HG03159 (cell line): ENCODE results near the gene CFAP65.
A peak's percentile ranks its signal among the peaks of the same experiment; 100 is the strongest.

Experiments used
- ATAC-seq: cut with Tn5 transposase; IDR thresholded peaks from one replicate; pipeline ENCODE4 v1.9.1; 2021; ENCODE audit warnings: mild to moderate bottlenecking, moderate library complexity; ENCODE audit not compliant: unreplicated experiment

CFAP65 gene

DNA sequence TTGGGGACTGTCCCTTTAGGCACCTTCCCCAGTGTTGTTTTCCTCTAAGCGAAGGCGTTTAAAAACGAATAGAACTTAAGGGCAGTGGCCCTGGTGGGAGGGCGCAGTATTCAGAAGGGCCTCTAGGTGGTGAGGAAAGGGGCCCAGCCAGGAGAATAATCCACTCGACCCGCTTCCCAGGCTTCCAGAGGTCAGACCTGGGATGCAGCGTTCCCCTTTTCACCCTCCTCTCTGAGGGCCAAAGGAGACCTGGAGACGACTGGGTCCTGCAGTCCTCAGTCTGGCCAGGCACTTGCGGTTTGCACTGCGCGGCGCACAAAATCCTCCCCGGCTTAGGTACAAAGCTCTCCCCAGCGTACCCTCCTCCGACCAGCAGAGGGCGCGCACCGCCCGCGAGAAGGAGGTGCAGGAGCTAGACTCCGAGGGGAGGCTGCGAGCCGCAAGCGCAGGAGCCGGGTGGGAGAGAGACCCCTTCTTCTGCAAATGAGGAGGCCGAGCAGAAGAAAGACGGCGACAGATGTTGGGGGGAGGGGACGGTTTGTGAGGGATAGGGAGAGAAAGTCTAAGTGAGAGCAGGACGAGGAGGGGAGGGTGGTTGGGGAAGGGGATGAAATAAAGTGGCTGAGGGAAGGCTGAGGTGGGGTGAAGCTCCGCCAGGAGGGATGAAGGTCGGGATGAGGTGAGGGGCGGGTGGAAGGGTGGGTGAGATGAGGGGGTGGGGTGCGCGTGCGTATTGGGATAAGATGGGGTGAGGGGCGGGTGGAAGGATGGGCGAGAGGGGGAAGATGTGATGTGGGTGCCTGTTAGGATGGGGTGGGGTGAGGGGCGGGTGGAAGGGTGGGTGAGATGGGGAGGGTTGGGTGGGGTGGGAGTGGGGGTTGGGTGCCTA is 61.2 kb downstream of the CFAP65 start:
- ATAC-seq, result peak; percentile 89

DNA sequence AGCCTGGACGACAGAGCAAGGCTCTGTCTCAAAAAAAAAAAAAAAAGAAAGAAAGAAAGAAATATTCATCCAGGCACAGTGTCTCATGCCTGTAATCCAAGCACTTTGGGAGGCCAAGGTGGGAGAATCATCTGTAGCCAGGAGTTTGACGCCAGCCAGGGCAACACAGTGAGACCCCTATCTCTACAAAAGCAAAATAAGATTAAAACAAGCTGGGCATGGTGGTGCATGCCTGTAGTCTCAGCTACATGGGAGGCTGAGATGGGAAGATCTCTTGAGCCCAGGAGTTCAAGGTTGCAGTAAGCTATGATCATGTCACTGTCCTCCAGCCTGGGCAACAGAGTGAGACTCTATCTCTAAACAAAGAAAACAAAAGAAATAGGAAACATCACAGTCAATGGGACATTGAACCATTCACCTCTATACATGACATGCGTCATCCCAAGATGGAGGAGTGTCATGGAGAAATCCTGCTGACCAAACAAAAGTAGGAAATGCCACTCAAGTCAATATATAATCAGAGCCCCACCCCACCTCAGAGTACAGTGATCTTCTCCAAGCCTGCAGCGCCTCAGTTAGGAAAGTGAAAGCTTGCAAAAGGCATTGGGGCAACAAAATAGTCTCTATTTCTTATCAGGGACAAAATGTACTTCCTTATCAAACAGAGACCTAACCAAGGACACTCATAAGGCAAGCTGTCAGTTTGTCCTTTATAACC is 66.1 kb downstream of the CFAP65 start:
- ATAC-seq, result no peak

DNA sequence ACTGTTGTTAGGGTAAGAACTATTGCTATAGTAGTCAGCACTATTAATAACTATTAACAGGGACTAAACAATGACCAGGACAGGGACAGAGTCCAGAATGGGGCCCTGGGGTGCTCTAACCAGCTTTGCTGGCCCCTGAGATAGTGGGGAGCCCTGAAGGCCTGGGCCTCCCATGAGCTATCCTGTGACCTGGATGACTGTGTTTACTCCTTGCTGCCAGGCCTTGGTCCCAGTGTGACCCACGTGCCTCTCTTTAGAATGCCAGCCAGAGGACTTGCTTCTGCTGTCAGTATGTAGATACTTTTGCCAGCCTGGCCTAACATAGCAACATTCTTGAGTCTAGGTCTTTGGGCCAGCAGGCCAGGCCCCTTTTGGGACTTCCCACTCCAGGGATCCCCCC is 70.4 kb downstream of the CFAP65 start:
- no peak for ATAC-seq

DNA sequence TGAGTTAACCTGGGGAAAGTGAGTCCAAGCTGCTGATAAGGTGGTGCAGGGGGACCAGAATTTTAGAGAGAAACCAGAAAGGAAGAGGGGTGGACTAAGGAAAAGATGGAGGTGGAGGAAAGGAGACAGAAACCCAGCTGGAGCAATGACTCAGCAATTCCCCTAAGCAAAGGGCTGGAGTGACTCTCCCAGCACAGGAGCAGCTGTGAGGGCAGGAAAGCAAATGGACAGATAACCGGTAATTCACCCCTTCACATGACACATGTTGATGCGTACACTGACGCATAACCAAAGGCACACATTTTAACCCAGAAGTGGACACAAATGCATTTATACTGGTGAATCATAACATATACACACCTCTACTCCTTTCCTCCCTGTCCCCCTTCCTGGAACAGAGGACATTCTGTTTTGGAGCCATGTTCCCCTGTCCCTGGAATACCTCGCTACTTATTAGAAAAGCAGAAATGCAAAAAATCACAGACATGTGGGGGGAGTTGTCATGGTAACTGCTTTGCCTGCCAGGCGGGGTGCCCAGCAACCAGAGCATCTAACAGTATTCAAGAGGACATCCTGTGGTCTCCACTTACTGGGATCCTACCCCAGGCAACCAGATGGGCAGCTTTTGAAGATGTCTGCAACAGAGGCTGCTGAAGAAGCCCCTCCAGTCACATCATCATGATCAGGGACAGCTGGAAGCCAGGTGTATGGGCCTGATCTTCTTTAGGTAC is 77.1 kb downstream of the CFAP65 start:
- no peak for ATAC-seq

DNA sequence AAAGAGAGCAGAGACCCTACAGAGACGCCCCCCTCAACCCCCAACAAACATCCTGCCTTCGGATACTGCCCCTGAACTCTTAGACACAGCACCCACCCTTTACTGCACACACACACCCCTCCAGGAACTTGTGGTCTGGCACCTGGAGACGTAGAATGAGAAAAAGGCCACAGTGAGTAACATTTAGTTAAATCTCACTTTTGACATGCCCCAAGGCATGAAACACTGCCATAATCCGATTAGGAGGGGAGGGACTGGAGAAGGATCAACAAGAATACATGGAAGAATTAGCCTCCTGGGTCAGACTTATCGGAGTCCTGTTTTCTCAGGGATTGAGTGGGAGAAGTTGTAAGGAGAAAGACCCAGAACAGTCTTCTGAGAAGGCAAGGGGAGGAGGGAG is 77.7 kb downstream of the CFAP65 start:
- no peak for ATAC-seq

DNA sequence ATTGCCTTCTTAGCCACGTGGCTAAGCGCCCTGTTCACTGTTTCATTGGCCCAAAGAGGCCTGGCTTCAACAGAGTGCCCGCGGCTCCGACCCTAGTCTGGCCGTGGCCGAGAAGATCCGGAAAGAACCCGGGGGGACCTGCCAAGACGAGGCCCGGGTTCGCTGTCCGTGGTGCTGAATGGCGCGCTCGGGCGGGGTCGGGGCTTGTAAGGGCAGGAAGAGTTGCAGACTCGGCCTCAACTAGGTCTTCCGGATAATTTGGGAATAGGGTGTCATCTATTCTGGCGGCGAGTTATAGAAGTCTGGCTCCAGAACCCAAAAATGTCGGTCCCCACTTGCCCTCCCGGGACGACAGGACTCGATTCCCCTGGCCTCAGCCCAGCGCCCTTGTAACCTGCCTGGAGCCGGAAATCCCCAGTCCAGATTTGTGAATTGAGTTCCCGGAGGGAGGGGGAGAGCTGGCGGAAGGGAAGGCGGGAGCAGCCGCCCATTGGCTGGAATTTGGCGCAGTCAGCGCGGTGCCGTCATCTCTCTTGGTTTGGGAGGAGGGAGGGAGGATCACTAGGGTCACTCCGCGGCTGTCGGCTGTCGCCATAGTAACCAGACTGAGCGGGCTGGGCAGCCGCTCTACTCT is 78.3 kb downstream of the CFAP65 start:
- ATAC-seq, result no peak

DNA sequence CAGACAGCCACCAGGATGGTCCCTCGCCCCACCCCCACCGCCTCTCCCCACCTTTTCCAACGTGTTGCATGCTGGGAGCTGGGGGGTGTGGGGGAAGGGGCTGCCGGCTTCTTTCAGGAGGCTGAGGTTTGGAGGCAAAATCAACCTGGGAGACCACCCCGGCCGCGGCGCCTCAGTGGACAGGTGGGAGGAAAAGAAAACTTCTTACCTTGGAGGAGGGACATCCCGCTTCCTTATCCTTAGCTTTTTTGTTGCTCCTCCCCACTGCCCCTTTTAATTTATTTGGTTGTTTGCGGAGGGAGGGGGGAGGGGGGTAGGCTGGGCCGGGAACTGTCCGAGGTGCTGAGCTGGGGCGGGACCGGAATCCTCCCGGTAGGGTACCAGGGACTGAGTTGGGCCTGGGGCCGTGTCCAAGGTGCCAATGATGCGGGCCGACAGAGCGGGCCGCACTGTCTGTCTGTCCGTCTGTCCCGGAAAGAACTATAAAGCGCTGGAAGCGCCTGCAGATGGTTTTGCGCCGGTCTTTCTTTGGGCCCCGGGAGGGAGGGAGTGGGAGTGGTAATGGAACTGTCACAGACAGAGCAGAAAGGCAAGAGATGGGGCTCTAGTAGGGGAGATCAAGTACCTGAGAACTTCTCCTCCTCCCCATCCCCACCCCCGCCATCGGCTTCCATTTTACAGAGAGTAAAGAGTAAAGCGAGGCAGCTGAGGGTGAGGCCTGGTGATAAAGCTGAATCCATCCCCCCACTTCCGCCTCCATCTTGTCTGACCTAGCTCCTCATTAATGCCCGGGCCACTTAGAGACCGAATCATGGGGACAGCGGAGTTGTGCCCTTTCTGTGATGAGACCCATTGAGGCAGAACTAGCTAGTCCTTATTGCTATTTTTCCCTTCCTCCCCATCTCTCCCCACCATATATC is 79.4 kb downstream of the CFAP65 start:
- no peak for ATAC-seq

DNA sequence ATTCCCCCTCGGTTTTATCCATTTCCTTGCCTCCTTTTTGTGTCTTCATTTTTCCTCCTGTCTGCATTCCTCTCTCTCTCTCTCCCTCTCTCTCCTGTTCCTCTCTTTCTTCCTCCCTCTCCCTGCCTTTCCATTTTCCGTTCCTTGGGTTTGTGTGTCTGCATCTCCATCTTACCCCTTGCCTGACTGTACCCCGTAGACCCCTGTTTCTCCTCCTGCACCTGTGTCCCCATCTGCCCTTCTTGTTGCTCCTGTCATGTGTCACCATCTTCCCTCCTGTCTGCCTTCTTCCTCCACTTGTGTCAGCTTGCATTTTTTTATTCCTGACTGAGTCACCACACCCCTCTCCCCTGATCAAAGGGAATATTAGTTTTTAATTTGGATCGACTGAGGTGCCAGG is 80.1 kb downstream of the CFAP65 start:
- ATAC-seq, result no peak

DNA sequence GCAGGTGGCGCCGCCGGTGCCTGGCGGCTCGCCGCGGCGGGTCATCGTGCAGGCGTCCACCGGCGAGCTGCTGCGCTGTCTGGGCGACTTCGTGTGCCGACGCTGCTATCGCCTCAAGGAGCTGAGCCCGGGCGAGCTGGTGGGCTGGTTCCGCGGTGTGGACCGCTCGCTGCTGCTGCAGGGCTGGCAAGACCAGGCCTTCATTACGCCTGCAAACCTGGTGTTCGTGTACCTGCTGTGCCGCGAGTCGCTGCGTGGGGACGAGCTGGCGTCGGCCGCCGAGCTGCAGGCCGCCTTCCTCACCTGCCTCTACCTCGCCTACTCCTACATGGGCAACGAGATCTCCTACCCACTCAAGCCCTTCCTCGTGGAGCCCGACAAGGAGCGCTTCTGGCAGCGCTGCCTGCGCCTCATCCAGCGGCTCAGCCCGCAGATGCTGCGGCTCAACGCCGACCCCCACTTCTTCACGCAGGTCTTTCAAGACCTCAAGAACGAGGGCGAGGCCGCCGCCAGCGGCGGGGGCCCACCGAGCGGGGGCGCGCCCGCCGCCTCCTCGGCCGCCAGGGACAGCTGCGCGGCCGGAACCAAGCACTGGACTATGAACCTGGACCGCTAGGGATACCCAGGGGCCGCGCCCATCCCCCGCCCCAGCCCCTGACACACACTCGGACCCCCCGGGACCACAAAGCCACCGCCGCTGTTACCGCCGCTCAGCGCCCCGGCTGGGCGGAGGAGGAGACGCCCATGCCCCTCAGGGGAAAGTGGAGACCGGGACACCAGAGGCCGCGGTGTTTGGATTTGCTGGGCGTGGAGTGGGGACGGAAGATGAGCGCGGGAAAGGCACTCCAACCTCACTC is 80.8 kb downstream of the CFAP65 start:
- no peak for ATAC-seq

DNA sequence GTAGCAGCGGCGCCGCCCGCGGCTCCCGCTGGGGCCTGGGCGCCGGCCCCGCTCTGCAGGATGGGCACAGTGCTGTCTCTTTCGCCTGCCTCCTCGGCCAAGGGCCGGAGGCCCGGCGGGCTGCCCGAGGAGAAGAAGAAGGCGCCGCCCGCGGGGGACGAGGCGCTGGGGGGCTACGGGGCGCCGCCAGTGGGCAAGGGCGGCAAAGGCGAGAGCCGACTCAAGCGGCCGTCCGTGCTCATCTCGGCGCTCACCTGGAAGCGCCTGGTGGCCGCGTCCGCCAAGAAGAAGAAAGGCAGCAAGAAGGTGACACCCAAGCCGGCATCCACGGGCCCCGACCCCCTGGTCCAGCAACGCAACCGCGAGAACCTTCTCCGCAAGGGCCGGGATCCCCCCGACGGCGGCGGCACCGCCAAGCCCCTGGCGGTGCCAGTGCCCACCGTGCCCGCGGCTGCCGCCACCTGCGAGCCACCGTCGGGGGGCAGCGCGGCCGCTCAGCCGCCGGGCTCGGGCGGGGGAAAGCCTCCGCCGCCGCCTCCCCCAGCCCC is 81.5 kb downstream of the CFAP65 start:
- ATAC-seq, result no peak

DNA sequence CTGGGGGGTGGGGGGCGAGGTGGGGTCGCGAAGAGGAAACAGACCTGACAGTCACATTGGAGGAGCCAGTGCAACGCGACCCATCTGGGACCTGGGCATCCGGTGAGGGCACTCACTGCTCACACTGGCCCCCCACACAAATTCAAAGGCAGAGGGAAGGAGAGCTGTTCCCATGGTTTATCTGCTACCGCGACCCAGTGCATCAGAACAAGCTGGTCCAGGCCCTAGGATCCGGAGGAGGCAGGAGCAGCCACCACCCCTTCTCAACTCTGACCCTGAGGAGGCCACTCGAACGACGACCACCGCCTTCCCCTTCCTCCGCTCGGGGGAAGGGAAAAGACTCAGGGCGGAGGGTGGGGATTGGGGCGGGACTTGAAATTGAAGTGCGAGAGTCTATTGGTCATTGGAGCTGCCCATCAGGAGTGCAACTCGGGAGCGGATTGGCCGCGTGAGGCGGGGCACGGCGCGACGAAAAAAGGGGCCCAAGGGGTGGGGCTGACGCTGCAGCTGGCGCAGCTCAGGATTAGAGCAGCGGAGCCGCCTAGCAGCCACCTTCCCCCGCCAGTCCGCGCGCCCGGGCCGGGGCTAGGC is 82.1 kb downstream of the CFAP65 start, which contains the start of gene CDK5R2:
Gene CDK5R2, plus strand, starts transcription at position 526 of the 591 bp plus-strand sequence. CDS start 155 bp downstream, outside the sequence.
- peak; percentile 90 for ATAC-seq

DNA sequence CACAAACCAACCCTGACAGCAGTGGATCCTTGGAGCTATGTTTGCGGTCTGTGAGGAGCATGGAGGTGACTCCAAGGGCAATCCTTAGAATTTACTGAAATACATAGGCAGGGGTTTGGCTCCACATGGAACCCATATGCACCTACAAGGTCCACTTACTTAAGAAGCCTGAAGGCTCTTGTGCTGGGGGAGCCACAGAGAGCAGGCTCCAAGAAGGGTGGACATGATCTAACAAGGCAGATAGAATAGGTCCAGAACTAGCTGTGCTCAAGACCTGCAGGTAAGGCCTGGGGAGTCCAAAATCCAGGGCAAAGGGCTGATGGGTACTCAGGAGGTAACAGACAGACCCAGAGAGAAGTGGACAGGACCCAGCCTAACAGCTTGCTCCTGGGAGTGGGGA is 83.0 kb downstream of the CFAP65 start:
- ATAC-seq, result no peak

DNA sequence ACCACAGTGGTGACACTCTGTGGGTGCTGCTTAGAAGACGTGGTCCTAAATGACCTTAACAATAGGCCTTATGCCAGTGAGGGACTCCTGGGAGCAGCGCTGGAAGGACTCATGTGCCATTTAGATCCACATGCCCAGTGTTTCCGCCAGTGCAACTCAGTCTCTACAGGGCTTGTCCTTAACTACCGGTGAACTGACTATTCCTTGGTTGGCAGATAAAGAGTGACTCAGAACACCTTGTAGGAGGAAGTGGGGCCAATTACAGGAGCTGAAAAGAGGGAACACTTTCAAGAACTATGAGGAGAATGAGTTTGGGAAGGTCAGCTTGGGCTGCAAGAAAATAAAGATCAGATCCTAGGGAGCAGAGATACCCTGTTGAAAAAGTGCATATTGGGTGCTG is 83.6 kb downstream of the CFAP65 start:
- no peak for ATAC-seq

DNA sequence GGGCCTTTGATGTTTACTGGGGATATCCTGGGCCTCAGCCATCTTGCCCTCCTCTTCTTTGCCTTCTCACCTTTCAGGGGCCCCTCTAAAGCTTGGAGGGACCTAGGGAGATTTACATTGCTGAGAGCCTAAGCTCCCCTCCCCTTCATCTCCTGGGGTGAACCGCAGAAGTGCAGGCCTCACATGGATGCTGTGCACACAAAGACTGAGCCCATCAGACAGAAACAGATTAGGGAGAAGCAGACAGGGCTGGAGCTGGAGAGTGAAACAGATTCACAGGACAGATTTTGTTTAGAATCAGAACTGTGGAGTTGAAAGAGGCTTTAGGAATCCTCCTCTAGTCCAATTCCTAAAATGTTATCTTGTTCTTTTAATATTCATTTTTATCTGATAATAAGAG is 85.3 kb downstream of the CFAP65 start:
- ATAC-seq, result no peak

DNA sequence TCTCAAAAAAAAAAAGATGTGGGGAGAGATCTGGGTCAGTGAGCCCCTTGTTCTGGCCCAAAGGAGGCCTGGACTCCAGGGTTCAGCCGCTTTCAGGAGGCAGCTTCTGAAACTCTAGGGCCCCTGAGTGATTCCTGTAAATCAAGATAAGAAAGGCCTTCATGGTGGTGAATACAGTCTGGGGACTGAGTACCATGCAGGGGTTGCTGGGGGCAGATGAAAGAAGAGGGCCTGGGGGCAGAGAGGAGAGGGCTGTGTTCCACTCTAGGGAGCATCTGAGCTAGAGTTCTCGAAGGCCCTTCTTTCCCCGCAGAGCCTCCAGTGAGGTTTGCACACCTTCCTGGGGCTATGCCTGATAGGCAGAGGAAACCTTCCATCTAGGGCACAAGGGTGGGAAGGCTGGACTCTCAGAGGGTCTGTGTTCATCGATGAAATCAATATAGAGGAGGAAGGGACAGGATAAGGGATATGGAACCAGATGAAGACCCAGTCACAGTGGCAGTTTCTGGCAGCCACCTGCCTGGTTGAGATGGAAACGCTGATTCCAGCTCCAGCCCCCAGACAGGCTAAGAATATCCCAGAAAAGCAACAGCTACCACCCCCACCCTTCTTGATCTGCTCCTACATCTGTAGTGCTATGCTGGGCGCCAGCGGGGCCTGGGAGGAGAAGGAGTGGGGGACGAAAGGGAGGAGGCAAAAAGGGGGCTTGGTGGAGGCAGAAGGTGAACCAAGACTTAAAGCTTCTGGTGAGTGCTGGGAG is 86.6 kb downstream of the CFAP65 start:
- ATAC-seq, result no peak

DNA sequence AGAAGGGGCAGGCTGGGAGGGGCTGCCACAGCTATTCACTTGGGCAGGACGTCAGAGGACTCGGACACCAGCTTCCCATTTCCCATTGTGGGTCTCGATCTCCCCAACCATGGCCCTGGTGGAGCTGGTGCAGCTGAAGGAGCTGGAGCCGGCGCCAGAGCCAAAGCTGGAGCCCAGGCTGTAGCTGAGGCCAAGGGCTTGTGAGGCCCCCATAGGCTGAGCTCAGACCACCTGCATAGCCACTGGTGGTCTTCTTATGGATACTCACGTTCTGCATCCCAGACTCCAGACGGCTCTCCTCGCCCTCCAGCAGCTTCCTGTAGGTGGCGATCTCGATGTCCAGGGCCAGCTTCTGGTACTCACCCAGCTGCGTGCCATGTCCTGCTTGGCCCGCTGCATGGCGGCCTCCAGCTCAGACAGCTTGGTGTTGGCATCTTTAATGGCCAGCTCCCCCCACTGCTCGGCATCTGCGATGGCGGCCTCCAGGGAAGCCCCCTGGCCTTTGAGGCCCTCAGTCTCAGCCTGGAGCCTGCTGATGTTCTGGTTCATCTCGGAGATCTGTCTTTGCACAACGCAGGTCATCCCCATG is 87.9 kb downstream of the CFAP65 start:
- no peak for ATAC-seq
